Aorta (tissue), 5 donors: ENCODE measurements around the gene BCAR1. TPM values are rescaled to one million over a fixed set of nuclear protein-coding genes. Genes with fewer than 3 reads are reported as not detected.

Experiments
- ATAC-seq: fragments of 200-7000 bp; cut with Tn5 transposase; one replicate; pipeline ENCODE4 v1.9.1; 2022; ENCODE audit warnings: moderate library complexity; ENCODE audit not compliant: low FRiP score
- DNase-seq, 2 donors: peaks; one replicate each; pipeline ENCODE4 v3.0.0-alpha.2; 2020
- H3K27ac ChIP-seq, 2 donors: one replicate each; pipeline ENCODE4 v1.5.1; 2013; ENCODE audit warnings: low read length in 2 of 2, mild to moderate bottlenecking in 2 of 2, moderate library complexity in 2 of 2, control low read depth in 1 of 2, inconsistent platforms in 1 of 2, low read depth in 1 of 2
- H3K27me3 ChIP-seq, 2 donors: one replicate each; pipeline ENCODE4 v1.6.1; 2013; ENCODE audit warnings: control low read depth in 1 of 2, low read length in 1 of 2, mild to moderate bottlenecking in 1 of 2, moderate library complexity in 1 of 2; ENCODE audit not compliant: insufficient read depth in 2 of 2, control insufficient read depth in 1 of 2
- H3K36me3 ChIP-seq, 2 donors: one replicate each; pipeline ENCODE4 v1.6.1; 2013; ENCODE audit warnings: control low read depth in 1 of 2, low read length in 1 of 2, mild to moderate bottlenecking in 1 of 2; ENCODE audit not compliant: insufficient read depth in 2 of 2, control insufficient read depth in 1 of 2
- H3K4me1 ChIP-seq, 2 donors: one replicate each; pipeline ENCODE4 v1.6.1; 2013; ENCODE audit warnings: low read length in 2 of 2, control low read depth in 1 of 2, mild to moderate bottlenecking in 1 of 2, moderate library complexity in 1 of 2; ENCODE audit not compliant: insufficient read depth in 2 of 2, control insufficient read depth in 1 of 2
- H3K4me3 ChIP-seq, 2 donors: one replicate each; pipeline ENCODE4 v1.5.1; 2013; ENCODE audit warnings: low read length in 2 of 2, control low read depth in 1 of 2, mild to moderate bottlenecking in 1 of 2
- H3K9me3 ChIP-seq: one replicate; pipeline ENCODE4 v1.6.1; 2013; ENCODE audit warnings: mild to moderate bottlenecking, low read length; ENCODE audit not compliant: control insufficient read depth
- WGBS, 2 donors: extraction: QIAGEN DNeasy Blood & Tissue Kit; methylation state at CpG; one replicate each; pipeline ENCODE4 v1.1.7; 2013; 5-methylcytosine and 5-hydroxymethylcytosine counted together
- intact Hi-C, 2 donors: fragments of 100-400 bp; cut with DNase I; formaldehyde crosslinking; loops; one replicate each; pipeline versions ENCODE4 v1.14.2 to v1.15.0; 2022
- polyA plus RNA-seq, 2 donors: library from polyadenylated mRNA; stranded (reverse); fragments of 200-250 nt; gene quantifications; one replicate each; pipeline ENCODE4 v1.2.3, GENCODE V29; 2013
- total RNA-seq, 2 donors: library from RNA; stranded (reverse); fragmentation: NEBNext Ultra II Directional; extraction: Animal tissue kit (Norgen Biotek cat#: 25700); gene quantifications; one replicate each; pipeline ENCODE4 v1.2.1, GENCODE V29; 2021
- donor health status: healthy with polysubstance abuse.
- donor health status: Bipolar disorder and iron deficiency.
- donor health status: DM: no; HTN: no; CAD: no.
- donor health status: DM: no; HTN: no; CAD: no.
- donor health status: DM: yes; HTN: yes; CAD: no.

Gene BCAR1
- total and polyA plus RNA-seq, 4 donors: 28.7 to 140 (median 90.5) TPM

DNA sequence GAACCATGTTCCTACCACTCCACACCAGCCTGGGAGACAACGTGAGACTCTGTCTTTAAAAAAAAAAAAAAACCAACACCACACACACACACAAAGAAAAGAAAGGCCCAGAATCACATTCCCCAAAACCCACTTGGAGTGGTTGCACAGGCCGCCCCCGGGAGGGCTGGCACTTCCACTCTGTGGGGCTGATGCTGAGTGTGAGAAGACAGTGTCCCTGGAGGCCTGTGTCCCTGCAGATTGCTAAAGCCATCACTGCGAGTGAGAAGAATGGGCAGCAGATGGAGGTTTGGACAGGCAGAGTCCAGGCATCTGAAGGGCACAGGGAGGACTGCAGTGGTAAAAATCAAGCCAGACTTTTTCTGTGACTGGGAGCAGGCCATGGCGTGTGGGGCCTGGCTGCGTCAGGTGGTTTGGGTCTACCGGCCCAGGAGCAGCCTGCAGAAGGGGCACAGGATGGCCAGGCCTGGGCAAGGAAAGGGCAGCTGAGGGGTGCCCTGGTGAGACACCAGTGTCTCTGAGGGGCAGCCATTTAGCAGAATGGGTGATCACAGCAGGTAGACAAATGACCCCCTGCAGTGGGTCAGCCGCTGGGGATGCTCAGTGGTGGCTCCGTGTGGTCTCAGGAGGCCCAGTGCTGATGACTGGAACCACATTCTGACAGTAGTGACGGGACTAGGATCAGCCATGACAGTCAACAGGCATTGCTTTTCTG, 57.5 kb downstream of the BCAR1 start:
- intact Hi-C loops: loop anchor here in 1 of 2 donors (10.0 kb wide), 1 partner anchor 571 kb away; no protein-coding TSS in a partner anchor
- no peaks in the 10 kb centered on the region for H3K27me3 ChIP-seq

DNA sequence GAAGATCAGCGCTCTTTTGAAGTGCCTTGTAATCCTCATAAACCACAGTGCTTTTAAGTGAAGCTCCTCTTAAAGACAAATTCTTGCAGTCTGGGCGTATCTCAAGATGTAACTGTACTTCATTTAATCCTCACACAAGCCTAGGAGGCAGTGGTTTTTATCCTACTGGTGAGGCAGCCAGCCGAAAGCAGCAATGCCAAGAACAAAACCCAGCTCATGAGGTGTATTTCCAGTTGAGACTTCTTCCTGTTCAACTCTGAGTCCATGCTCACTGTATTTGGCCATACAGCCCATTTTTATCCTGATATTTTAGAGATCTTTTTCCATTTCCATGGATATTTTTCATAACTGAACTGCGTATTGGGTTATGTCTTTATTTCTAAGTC, 58.2 kb downstream of the BCAR1 start:
- 83% methylated on average over 4 of the region's 4 CpGs for WGBS, 2 donors
- Histone ChIP-seq H3K4me3 (no peak overlapping the region), H3K27me3 (no peaks in the 10 kb centered on the region), H3K36me3 (no peaks in the 10 kb centered on the region), H3K9me3 (no peaks in the 10 kb centered on the region), H3K4me1 (no peaks in the 10 kb centered on the region), H3K27ac (no peak overlapping the region)
- DNase-seq: no peak
- ATAC-seq: no peak
- intact Hi-C loops: loop anchor here in 1 of 2 donors (10.0 kb wide), 1 partner anchor 572 kb away; no protein-coding TSS in a partner anchor

More for the DNA sequence above, 57.5 kb downstream of the BCAR1 start:
- DNase-seq (peak in 1 of 2 donors; percentile 33), ATAC-seq (no peak)
- WGBS, 2 donors: 76 to 81% methylated on average over 10 of the region's 10 CpGs
- Histone ChIP-seq H3K9me3 (no peaks in the 10 kb centered on the region), H3K4me1 (no peaks in the 10 kb centered on the region), H3K4me3 (no peak overlapping the region), H3K36me3 (no peaks in the 10 kb centered on the region), H3K27ac (no peak overlapping the region)

DNA sequence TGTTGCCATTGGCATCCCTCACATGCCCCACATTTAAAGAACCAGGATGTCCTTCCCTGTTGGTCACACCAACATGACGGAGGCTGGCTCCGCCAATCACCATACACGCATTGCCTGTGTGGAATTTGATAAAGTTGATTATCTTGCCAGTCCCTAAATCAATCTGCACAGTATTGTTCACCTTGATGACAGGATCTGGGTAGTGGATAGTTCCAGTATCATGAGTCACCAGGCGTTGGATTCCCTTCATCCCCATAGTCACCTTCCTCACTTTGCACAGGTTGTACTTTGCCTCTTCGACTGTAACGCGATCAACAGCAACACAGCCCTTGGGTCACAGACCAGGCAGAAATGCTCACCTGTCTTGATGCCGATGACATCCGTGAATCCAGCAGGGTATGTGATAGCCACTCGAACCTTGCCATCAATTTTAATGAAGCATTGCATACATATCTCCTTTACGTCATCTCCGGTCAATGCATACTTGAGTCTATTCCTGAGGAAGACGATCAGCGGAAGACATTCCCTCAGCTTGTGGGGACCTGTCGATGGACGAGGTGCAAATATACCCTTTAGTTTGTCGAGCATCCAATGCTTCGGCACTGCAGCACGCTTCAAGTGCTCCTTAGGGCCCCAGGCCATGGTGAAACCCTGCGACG, 58.7 kb downstream of the BCAR1 start:
- intact Hi-C loops: loop anchor here in 1 of 2 donors (10.0 kb wide), 1 partner anchor 572 kb away; no protein-coding TSS in a partner anchor

DNA sequence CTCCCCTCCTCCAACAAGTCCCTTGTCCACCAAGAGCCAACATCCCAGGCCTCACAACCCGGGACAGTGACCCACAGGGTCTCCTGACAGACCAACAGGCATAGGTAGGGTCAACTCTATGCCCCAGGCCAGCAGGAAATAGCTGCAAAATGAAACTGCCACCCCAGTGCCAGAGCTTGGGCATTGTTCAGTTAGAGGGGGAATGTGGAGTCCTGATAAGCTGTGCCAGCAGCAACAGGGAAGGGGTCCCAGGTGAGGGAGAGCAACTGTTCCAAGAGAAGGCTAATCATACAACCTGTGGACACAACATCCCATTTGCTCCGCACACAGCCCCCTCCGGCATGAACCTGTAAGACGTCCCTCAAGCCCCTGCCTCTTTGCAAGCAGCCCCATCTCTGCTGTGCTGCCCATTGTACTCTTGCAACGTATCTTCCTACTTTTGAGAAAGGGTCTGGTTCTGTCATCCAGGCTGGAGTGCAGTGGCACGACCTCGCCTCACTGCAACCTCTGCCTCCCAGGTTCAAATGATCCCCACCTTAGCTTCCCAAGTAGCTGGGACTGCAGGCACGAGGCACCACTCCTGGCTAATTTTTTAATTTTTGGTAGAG, 61.7 kb downstream of the BCAR1 start:
- Histone ChIP-seq H3K27ac (no peak overlapping the region), H3K4me3 (no peak overlapping the region), H3K9me3 (no peaks in the 10 kb centered on the region), H3K27me3 (no peaks in the 10 kb centered on the region), H3K4me1 (no peaks in the 10 kb centered on the region), H3K36me3 (no peaks in the 10 kb centered on the region)
- intact Hi-C loops: loop anchor here in 1 of 2 donors (10.0 kb wide), 1 partner anchor 575 kb away; no protein-coding TSS in a partner anchor
- DNase-seq: peak in 1 of 2 donors; percentile 40
- WGBS, 2 donors: 80 to 83% methylated on average over 8 of the region's 8 CpGs
- ATAC-seq: no peak

More for the DNA sequence above, 58.7 kb downstream of the BCAR1 start:
- no peak overlapping the region for H3K4me3 ChIP-seq
- no peak for ATAC-seq
- 94 to 95% methylated on average over 21 of the region's 21 CpGs for WGBS, 2 donors
- H3K36me3 ChIP-seq: no peaks in the 10 kb centered on the region
- H3K27ac ChIP-seq: no peak overlapping the region
- peak in 1 of 2 donors; percentile 61 for DNase-seq
- no peaks in the 10 kb centered on the region for H3K9me3 ChIP-seq
- H3K27me3 ChIP-seq: no peaks in the 10 kb centered on the region
- H3K4me1 ChIP-seq: no peaks in the 10 kb centered on the region

DNA sequence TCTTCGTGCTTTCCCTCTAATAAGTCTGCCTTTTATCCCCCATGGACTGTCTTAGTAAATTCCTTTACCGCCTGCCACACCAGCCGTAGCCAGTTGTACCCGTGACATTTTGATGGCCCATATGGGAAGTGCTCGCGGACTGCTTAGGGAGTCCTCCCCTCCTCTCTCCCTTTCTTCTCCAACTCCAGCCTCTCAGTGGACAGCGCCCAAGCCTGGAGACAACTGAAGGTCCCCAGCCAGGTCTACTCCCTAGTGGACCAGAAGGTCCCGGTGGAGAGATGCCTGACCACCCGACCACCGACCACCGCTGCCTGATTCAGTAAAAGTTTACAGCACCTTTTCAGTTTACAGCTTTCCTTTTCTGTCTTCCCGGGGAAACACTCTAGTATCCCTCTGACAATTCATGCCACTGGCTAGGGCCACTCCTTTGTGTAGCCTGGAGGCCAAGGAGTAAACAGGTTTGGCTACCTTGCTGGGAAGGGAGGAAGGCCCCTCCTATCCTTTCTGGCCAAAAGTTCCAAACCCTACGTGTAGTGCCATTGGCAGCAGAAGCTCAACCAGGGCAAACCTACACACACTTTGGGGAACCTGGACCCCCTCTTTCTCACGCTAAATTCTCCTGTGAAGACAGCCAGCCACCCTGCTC, 62.5 kb downstream of the BCAR1 start:
- no peaks in the 10 kb centered on the region for H3K36me3 ChIP-seq
- WGBS, 2 donors: 86 to 87% methylated on average over 14 of the region's 14 CpGs
- no peaks in the 10 kb centered on the region for H3K27me3 ChIP-seq
- no peak overlapping the region for H3K4me3 ChIP-seq
- H3K9me3 ChIP-seq: no peaks in the 10 kb centered on the region
- DNase-seq (no peak), ATAC-seq (no peak)
- H3K27ac ChIP-seq: no peak overlapping the region
- intact Hi-C loops: no loop called here
- no peaks in the 10 kb centered on the region for H3K4me1 ChIP-seq

DNA sequence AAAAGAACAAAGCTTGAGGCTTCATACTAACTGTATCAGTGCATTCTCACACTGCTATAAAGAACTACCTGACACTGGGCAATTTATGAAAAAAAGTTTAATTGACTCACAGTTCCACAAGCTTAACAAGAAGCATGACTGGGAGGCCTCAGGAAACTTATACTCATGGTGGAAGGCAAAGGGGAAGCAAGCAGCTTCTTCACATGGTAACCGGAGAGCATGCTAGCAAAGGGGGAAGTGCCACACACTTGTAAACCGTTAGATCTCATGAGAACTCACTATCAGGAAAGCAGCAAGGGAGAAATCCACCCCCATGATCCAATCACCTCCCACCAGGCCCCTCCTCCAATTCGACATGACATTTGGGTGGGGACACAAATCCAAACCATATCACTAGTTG, 69.8 kb downstream of the BCAR1 start:
- Histone ChIP-seq H3K36me3 (no peaks in the 10 kb centered on the region), H3K27ac (no peak overlapping the region), H3K4me3 (no peak overlapping the region), H3K27me3 (no peaks in the 10 kb centered on the region), H3K4me1 (no peaks in the 10 kb centered on the region), H3K9me3 (peaks cover under 1% of the 10 kb centered on the region)
- intact Hi-C loops: no loop called here
- WGBS, 2 donors: 39 to 42% methylated on average over 3 of the region's 3 CpGs
- ATAC-seq (no peak), DNase-seq (no peak)

DNA sequence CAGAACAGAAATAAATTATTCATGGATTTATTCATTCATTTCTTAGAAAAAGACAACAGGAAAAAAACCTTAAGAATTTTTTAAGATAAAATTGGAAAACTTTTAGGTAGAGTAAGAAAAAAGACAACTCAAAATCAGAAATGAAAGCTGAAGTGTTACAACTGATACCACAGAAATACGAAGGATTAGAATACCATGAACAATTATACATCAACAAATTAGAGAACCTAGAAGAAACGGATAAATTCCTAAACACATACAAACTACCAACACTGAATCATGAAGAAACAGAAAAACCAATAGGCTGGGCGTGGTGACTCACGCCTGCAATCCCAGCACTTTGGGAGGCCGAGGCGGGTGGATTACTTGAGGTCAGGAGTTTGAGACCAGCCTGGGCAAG, 72.2 kb downstream of the BCAR1 start:
- Histone ChIP-seq H3K36me3 (no peaks in the 10 kb centered on the region), H3K27ac (no peak overlapping the region), H3K9me3 (peaks cover 4% of the 10 kb centered on the region), H3K27me3 (no peaks in the 10 kb centered on the region), H3K4me1 (no peaks in the 10 kb centered on the region), H3K4me3 (no peak overlapping the region)
- intact Hi-C loops: no loop called here
- DNase-seq: no peak
- WGBS, 2 donors: 96 to 98% methylated on average over 6 of the region's 6 CpGs
- ATAC-seq: no peak
